Stomach (tissue), 9 donors: ENCODE measurements around the gene PGR. TPM values are rescaled to one million over a fixed set of nuclear protein-coding genes. Genes with fewer than 3 reads are reported as not detected.

Source experiments
- DNase-seq, 2 donors: peaks; one replicate each; pipeline versions ENCODE4 v3.0.0 to v3.0.0-alpha.2; 2013 to 2019
- H3K27ac ChIP-seq, 5 donors: fragments of 200-600 bp in 4 of 5; sonication (generic) in 4 of 5; one replicate each; pipeline ENCODE4 v1.5.1; 2013 to 2019; ENCODE audit warnings: mild to moderate bottlenecking in 1 of 5, moderate library complexity in 1 of 5
- H3K27me3 ChIP-seq, 3 donors: fragments of 200-600 bp; sonication (generic); one replicate each; pipeline ENCODE4 v1.5.1; 2017 to 2019; ENCODE audit warnings: mixed run types in 1 of 3
- H3K36me3 ChIP-seq, 4 donors: fragments of 200-600 bp; sonication (generic); 1 replicate in 3 of 4; 2 replicates in 1 of 4; pipeline ENCODE4 v1.5.1; 2016 to 2019
- H3K4me1 ChIP-seq, 4 donors: fragments of 200-600 bp; sonication (generic); one replicate each; pipeline ENCODE4 v1.5.1; 2016 to 2019
- H3K4me3 ChIP-seq, 4 donors: fragments of 200-600 bp; sonication (generic) in 3 of 4; one replicate each; pipeline ENCODE4 v1.5.1; 2016 to 2019; ENCODE audit warnings: mild to moderate bottlenecking in 1 of 4
- H3K9me3 ChIP-seq, 4 donors: fragments of 200-600 bp; sonication (generic); one replicate each; pipeline ENCODE4 v1.5.1; 2016 to 2019
- CTCF ChIP-seq, 7 experiments: fragments of 450-650 bp in 4 of 7; fragments of 200-600 bp in 3 of 7; sonication (generic) in 3 of 7; IDR thresholded peaks; one replicate each; pipeline ENCODE4 v1.5.1; 2016 to 2019; ENCODE audit warnings: antibody characterized with exemption in 7 of 7, control low read depth in 2 of 7, mild to moderate bottlenecking in 1 of 7
- EP300 ChIP-seq: sonication (generic); formaldehyde crosslinking; IDR thresholded peaks from one replicate; pipeline ENCODE4 v1.6.1; 2017; ENCODE audit warnings: antibody characterized with exemption
- POLR2A ChIP-seq, 4 donors: fragments of 450-650 bp; IDR thresholded peaks; one replicate each; pipeline ENCODE4 v1.6.1; 2016; ENCODE audit warnings: antibody characterized with exemption in 4 of 4, control low read depth in 2 of 4, mild to moderate bottlenecking in 1 of 4, moderate library complexity in 1 of 4
- POLR2AphosphoS5 ChIP-seq, 3 donors: sonication (generic); formaldehyde crosslinking; IDR thresholded peaks; one replicate each; pipeline ENCODE4 v1.6.1; 2016; ENCODE audit warnings: antibody characterized with exemption in 3 of 3
- WGBS, 5 donors: extraction: QIAGEN DNeasy Blood & Tissue Kit in 3 of 5; methylation state at CpG; one replicate each; pipeline versions ENCODE4 v1.1.5 to v1.1.7; 2013 to 2018; 5-methylcytosine and 5-hydroxymethylcytosine counted together
- intact Hi-C: fragments of 100-400 bp; cut with DNase I; formaldehyde crosslinking; loops from one replicate; pipeline ENCODE4 v1.15.1; 2023; ENCODE audit warnings: low total_unique reads
- polyA plus RNA-seq, 3 donors: library from polyadenylated mRNA; stranded (reverse); fragments of 200-250 nt; gene quantifications; one replicate each; pipeline ENCODE4 v1.2.3, GENCODE V29; 2013
- total RNA-seq, 5 donors: library from RNA; depleted of rRNA; stranded (reverse); fragments of >200 nt; gene quantifications; one replicate each; pipeline versions ENCODE4 v1.1.0 to v1.2.3, GENCODE V29; 2014 to 2016
- donor health status: healthy with polysubstance abuse.
- donor health status: Bipolar disorder and iron deficiency.
- donor health status: healthy.

Gene PGR
- total and polyA plus RNA-seq, 8 donors, result 0.03 to 8.2 (median 0.74) TPM

- TF ChIP-seq EP300, result no peak
- TF ChIP-seq POLR2A (IDR thresholded peaks at IDR 0.05), result no peak
- no peak for TF ChIP-seq POLR2AphosphoS5 (IDR thresholded peaks at IDR 0.05)
- no peak for TF ChIP-seq CTCF (IDR thresholded peaks at IDR 0.05)
- Histone ChIP-seq H3K27me3 (no peaks in the 10 kb centered on the region), H3K4me1 (no peaks in the 10 kb centered on the region), H3K27ac (no peak overlapping the region), H3K36me3 (no peaks in the 10 kb centered on the region), H3K9me3 (no peaks in the 10 kb centered on the region), H3K4me3 (no peak overlapping the region)
- intact Hi-C loops, result no loop called here
- WGBS, 5 donors, result 55 to 77% (median 75%) methylated on average over 3 of the region's 3 CpGs
- DNase-seq, result no peak
These were observed 99.6 kb downstream of the PGR start for GRCh38 chr11:101030015-101030414.

- Histone ChIP-seq H3K27ac (no peak overlapping the region), H3K4me1 (no peaks in the 10 kb centered on the region), H3K4me3 (no peak overlapping the region), H3K36me3 (no peaks in the 10 kb centered on the region), H3K9me3 (no peaks in the 10 kb centered on the region), H3K27me3 (no peaks in the 10 kb centered on the region)
- 19 to 55% (median 41%) methylated on average over 1 of the region's 1 CpG for WGBS, 5 donors
- no peak for TF ChIP-seq POLR2A (IDR thresholded peaks at IDR 0.05)
- no peak for TF ChIP-seq CTCF (IDR thresholded peaks at IDR 0.05)
- no peak for TF ChIP-seq POLR2AphosphoS5 (IDR thresholded peaks at IDR 0.05)
- TF ChIP-seq EP300, result no peak
- intact Hi-C loops, result no loop called here
- no peak for DNase-seq
These were observed 101.0 kb downstream of the PGR start for GRCh38 chr11:101028644-101029043.

- Histone ChIP-seq H3K4me1 (no peaks in the 10 kb centered on the region), H3K27me3 (no peaks in the 10 kb centered on the region), H3K9me3 (no peaks in the 10 kb centered on the region), H3K27ac (no peak overlapping the region), H3K4me3 (no peak overlapping the region), H3K36me3 (no peaks in the 10 kb centered on the region)
- no peak for TF ChIP-seq POLR2A (IDR thresholded peaks at IDR 0.05)
- no peak for TF ChIP-seq CTCF (IDR thresholded peaks at IDR 0.05)
- TF ChIP-seq POLR2AphosphoS5 (IDR thresholded peaks at IDR 0.05), result no peak
- no peak for TF ChIP-seq EP300
- DNase-seq, result no peak
- intact Hi-C loops, result no loop called here
These were observed 107.4 kb downstream of the PGR start for GRCh38 chr11:101022256-101022655.

GRCh38 chr11:101019870-101020269 is 109.7 kb downstream of the PGR start:
- Histone ChIP-seq H3K27me3 (no peaks in the 10 kb centered on the region), H3K4me1 (no peaks in the 10 kb centered on the region), H3K4me3 (no peak overlapping the region), H3K36me3 (no peaks in the 10 kb centered on the region), H3K27ac (no peak overlapping the region), H3K9me3 (no peaks in the 10 kb centered on the region)
- TF ChIP-seq EP300 (no peak), POLR2AphosphoS5 (IDR thresholded peaks at IDR 0.05) (no peak), POLR2A (IDR thresholded peaks at IDR 0.05) (no peak), CTCF (IDR thresholded peaks at IDR 0.05) (no peak)
- no peak for DNase-seq
- intact Hi-C loops, result no loop called here
- 74 to 89% (median 84%) methylated on average over 1 of the region's 1 CpG for WGBS, 5 donors
